Fibroblast of lung (primary cell): Measurements from ENCODE around the gene FOXP2. TPM values are rescaled to one million over a fixed set of nuclear protein-coding genes. Genes with fewer than 3 reads are reported as not detected.

ENCODE experiments used
- DNase-seq, 2 donors: peaks; one replicate each; pipeline versions ENCODE4 v3.0.0 to v3.0.0-alpha.2; 2010; ENCODE audit warnings: low read depth in 2 of 2
- H2AFZ ChIP-seq: 2 replicates; pipeline ENCODE4 v1.5.1; 2012; ENCODE audit warnings: low read length, control low read depth, inconsistent platforms
- H3K27ac ChIP-seq: 2 replicates; pipeline ENCODE4 v1.5.1; 2011; ENCODE audit warnings: low read length, control low read depth; ENCODE audit not compliant: insufficient read depth
- H3K27me3 ChIP-seq: 2 replicates; pipeline ENCODE4 v1.5.1; 2011; ENCODE audit warnings: mild to moderate bottlenecking, low read length; ENCODE audit not compliant: control insufficient read depth, insufficient read depth
- H3K36me3 ChIP-seq: 2 replicates; pipeline ENCODE4 v1.5.1; 2011; ENCODE audit warnings: low read length; ENCODE audit not compliant: control insufficient read depth, insufficient read depth
- H3K4me1 ChIP-seq: 2 replicates; pipeline ENCODE4 v1.5.1; 2011; ENCODE audit warnings: low read length; ENCODE audit not compliant: control insufficient read depth, insufficient read depth; ENCODE audit errors: extremely low read depth
- H3K4me2 ChIP-seq: 2 replicates; pipeline ENCODE4 v1.5.1; 2011; ENCODE audit warnings: low read length, control low read depth; ENCODE audit not compliant: insufficient read depth; ENCODE audit errors: extremely low read depth
- H3K4me3 ChIP-seq, 4 experiments: fragments of 200-600 bp in 1 of 4; sonication (generic) in 1 of 4; replicated peaks in 1 of 4; 2 replicates each; pipeline ENCODE4 v1.5.1; 2011 to 2016; ENCODE audit warnings: low read length in 4 of 4, low read depth in 3 of 4, mild to moderate bottlenecking in 3 of 4, control low read depth in 2 of 4, inconsistent platforms in 1 of 4, mixed read lengths in 1 of 4; ENCODE audit not compliant: insufficient read depth in 1 of 4; ENCODE audit errors: control extremely low read depth in 1 of 4
- H3K79me2 ChIP-seq: 2 replicates; pipeline ENCODE4 v1.5.1; 2012; ENCODE audit warnings: mild to moderate bottlenecking, low read length, inconsistent platforms; ENCODE audit not compliant: control insufficient read depth, insufficient read depth
- H3K9ac ChIP-seq: 2 replicates; pipeline ENCODE4 v1.5.1; 2011; ENCODE audit warnings: mild to moderate bottlenecking, low read length, control low read depth; ENCODE audit not compliant: insufficient read depth
- H3K9me3 ChIP-seq: 2 replicates; pipeline ENCODE4 v1.5.1; 2012; ENCODE audit warnings: low read depth, low read length; ENCODE audit not compliant: control insufficient read depth, insufficient read depth
- H4K20me1 ChIP-seq: 2 replicates; pipeline ENCODE4 v1.5.1; 2011; ENCODE audit warnings: low read length; ENCODE audit not compliant: control insufficient read depth, insufficient read depth; ENCODE audit errors: extremely low read depth
- EZH2 ChIP-seq: IDR thresholded peaks from 2 replicates; pipeline ENCODE4 v1.5.1; 2012; ENCODE audit warnings: low read length, control low read depth, mild to moderate bottlenecking; ENCODE audit errors: missing control alignments
- polyA plus RNA-seq, 2 donors: library from polyadenylated mRNA; depleted of rRNA in 1 of 2; stranded (reverse) in 1 of 2; unstranded in 1 of 2; fragments of >200 nt; gene quantifications; 2 replicates each; pipeline ENCODE4 v1.2.1, GENCODE V29; 2011 to 2012; ENCODE audit warnings: missing spikeins in 1 of 2
- total RNA-seq: library from RNA; depleted of rRNA; stranded (reverse); fragments of >200 nt; gene quantifications from 2 replicates; pipeline ENCODE4 v1.2.1, GENCODE V29; 2014
- TF ChIP-seq, protein P1 (sequence below), 2 donors: IDR thresholded peaks in 1 of 2; conservative IDR thresholded peaks in 1 of 2; 1 replicate in 1 of 2; 2 replicates in 1 of 2; pipeline ENCODE4 v1.5.1; 2011 to 2012; ENCODE audit warnings: low read length in 2 of 2, control low read depth in 1 of 2, inconsistent platforms in 1 of 2, low read depth in 1 of 2, mild to moderate bottlenecking in 1 of 2

FOXP2 gene
- total and polyA plus RNA-seq, 2 donors (not counting 1 experiment from before 2014, with no cell fraction given): 2.8 to 8.4 TPM

DNA sequence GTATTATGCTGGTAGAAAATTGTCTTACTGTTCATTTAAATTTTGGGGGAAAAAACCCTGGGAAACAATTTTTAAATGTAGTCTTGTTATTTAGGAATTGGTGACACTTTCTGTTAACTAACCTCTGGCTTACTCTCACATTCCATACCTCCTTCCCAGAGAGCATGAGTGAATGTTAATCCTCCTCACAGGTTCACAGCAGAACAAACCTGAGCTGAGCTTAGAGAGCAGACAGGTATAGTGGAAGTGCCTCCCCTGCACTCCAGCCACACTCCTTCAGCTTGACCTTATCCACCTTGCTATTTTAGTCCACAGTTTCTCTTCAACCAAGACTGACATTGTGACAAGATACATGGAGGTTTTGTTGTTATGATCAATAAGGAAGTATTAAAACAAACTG is 235.9 kb downstream of the FOXP2 start:
- no peaks in the 10 kb centered on the region for H3K36me3 ChIP-seq
- no peaks in the 10 kb centered on the region for H4K20me1 ChIP-seq
- H3K79me2 ChIP-seq: no peaks in the 10 kb centered on the region
- H2AFZ ChIP-seq: no peak overlapping the region
- H3K9me3 ChIP-seq: no peaks in the 10 kb centered on the region
- no peak overlapping the region for H3K4me2 ChIP-seq
- DNase-seq: no peak
- H3K4me3 ChIP-seq: no peak overlapping the region
- no peaks in the 10 kb centered on the region for H3K4me1 ChIP-seq
- H3K9ac ChIP-seq: no peak overlapping the region
- H3K27ac ChIP-seq: no peak overlapping the region
- TF ChIP-seq EZH2: no peak
- H3K27me3 ChIP-seq: no peaks in the 10 kb centered on the region

DNA sequence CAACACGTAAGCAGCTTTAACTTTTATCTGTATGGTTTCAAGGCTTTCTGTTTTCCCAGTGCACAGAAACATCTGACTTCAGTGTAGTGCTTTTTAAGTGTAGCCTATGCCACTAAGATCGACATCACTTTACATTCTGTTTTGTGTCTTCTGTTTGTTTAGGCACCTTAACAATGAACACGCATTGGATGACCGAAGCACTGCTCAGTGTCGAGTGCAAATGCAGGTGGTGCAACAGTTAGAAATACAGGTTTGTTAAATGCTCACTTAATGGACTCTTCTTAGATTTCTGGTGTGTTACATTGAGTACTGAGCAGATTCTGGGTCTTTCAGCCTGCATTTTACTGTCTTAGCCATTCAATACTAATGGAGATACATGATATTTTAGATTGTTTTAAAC is 237.4 kb downstream of the FOXP2 start:
- no peak for DNase-seq
- H2AFZ ChIP-seq: no peak overlapping the region
- TF ChIP-seq EZH2: no peak
- TF ChIP-seq, protein P1, sequence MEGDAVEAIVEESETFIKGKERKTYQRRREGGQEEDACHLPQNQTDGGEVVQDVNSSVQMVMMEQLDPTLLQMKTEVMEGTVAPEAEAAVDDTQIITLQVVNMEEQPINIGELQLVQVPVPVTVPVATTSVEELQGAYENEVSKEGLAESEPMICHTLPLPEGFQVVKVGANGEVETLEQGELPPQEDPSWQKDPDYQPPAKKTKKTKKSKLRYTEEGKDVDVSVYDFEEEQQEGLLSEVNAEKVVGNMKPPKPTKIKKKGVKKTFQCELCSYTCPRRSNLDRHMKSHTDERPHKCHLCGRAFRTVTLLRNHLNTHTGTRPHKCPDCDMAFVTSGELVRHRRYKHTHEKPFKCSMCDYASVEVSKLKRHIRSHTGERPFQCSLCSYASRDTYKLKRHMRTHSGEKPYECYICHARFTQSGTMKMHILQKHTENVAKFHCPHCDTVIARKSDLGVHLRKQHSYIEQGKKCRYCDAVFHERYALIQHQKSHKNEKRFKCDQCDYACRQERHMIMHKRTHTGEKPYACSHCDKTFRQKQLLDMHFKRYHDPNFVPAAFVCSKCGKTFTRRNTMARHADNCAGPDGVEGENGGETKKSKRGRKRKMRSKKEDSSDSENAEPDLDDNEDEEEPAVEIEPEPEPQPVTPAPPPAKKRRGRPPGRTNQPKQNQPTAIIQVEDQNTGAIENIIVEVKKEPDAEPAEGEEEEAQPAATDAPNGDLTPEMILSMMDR (conservative IDR thresholded peaks at IDR 0.05 in 1 of 2, IDR thresholded peaks at IDR 0.05 in 1 of 2; ENCODE audit: low read depth in 1 of 2, low read length in 2 of 2): no peak
- no peaks in the 10 kb centered on the region for H4K20me1 ChIP-seq
- no peak overlapping the region for H3K4me3 ChIP-seq
- no peak overlapping the region for H3K9ac ChIP-seq
- H3K79me2 ChIP-seq: no peaks in the 10 kb centered on the region
- H3K9me3 ChIP-seq: no peaks in the 10 kb centered on the region
- no peaks in the 10 kb centered on the region for H3K36me3 ChIP-seq
- no peaks in the 10 kb centered on the region for H3K27me3 ChIP-seq
- no peak overlapping the region for H3K4me2 ChIP-seq
- no peak overlapping the region for H3K27ac ChIP-seq
- H3K4me1 ChIP-seq: no peaks in the 10 kb centered on the region

DNA sequence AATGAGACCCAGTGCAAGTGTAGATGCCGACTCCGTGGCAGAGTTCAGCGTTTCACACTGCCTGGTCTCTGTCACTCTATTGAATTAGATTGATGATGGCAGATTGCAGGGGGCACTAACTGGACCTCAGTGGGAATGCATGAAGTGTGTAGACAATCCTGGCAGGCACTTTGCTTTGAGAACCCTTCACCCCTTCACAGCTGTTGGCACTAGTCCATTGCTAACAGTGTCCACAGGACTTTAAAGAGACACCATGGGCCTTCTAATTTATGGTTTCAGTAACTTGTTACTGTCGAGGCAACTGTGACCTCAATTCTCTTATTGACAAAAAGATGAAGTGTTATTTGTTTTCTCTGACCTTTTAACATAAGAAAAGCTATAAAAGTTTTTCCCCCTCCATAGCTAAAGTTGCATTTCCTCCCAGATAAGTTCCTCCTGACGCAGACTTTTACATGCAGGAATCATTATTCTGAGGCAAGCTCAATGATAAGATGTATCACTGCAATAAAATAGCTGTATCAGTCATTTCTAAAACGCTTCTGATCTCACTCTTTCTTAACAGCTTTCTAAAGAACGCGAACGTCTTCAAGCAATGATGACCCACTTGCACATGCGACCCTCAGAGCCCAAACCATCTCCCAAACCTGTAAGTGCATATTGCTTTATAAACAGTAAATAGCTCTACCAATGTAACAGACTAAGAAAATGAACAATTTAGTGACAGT is 238.9 kb downstream of the FOXP2 start:
- no peak overlapping the region for H3K27ac ChIP-seq
- no peaks in the 10 kb centered on the region for H3K4me1 ChIP-seq
- H3K4me3 ChIP-seq: peak overlapping the region in 1 of 4 experiments; percentile 25
- H2AFZ ChIP-seq: no peak overlapping the region
- H3K9me3 ChIP-seq: no peaks in the 10 kb centered on the region
- H3K79me2 ChIP-seq: no peaks in the 10 kb centered on the region
- TF ChIP-seq EZH2: no peak
- TF ChIP-seq, protein P1 (conservative IDR thresholded peaks at IDR 0.05 in 1 of 2, IDR thresholded peaks at IDR 0.05 in 1 of 2; ENCODE audit: low read depth in 1 of 2, low read length in 2 of 2): no peak
- H4K20me1 ChIP-seq: no peaks in the 10 kb centered on the region
- H3K4me2 ChIP-seq: peak overlapping the region; percentile 23
- no peaks in the 10 kb centered on the region for H3K27me3 ChIP-seq
- DNase-seq: peak in 1 of 2 donors; percentile 15
- H3K9ac ChIP-seq: no peak overlapping the region
- no peaks in the 10 kb centered on the region for H3K36me3 ChIP-seq
